Measurements from ENCODE around the gene TIMM50. TPM values are rescaled to one million over a fixed set of nuclear protein-coding genes. Genes with fewer than 3 reads are reported as not detected.
A peak's percentile ranks its signal among the peaks of the same experiment; 100 is the strongest.

Gene TIMM50
- total RNA-seq, 6 experiments from 2014 or later = 28.1 to 48.1 (median 31.3) TPM

DNA sequence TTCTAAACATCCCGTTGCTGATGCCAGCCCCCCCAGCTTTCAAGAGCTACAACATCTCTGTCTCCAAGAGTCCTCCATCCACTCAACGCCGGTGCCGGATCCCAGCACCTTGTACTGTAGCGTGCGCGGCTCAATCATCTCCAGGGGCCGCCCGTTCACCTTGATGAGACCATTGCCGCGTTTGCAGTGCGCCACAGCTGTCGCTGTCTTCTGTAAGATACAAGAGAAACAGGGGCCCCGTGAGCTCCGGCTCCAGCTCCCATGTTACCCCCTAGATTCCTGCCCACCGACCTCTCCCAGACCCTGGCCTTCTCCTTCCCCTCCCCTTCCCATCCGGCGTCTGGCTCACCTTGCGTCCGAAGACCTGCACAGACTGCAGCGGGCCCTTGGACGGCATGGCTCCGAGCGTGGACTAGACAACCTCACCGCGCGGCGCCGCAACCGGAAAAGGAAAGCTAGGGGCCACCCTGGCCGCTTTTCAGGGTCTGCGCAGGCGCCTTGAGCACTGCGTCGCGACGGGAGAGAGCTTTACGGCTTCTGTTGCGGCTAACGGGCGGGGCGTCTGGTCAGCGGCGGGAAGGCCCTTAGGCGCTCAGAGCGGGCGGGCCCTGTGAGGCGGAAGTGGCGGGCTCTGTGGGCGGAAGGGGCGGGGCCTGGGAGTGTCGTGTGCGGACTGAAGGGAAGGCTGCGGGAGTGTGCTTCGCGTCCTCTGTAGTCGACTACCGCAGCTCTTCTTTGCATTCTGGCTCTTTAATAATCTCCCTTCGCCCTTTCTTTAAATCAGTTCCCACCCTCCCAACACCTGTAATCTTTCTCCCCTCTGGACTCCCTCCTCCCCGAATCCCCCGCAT, 44.9 kb upstream of the TIMM50 start, which contains the start of gene RPS16:
RPS16 (minus strand) TSS at position 451 of the 851 bp plus-strand sequence; CDS start at position 397, 54 bp downstream.
- Histone ChIP-seq H3K4me1 (peaks cover 0 to 17% (median 4%) of the 10 kb centered on the region in 4 donors), H3K4me3 (peak within 1 kb of the TSS; percentile 92 to 98 (median 95)), H3K27ac (peak within 1 kb of the TSS; percentile 50 to 80 (median 53)), H3K9me3 (no peaks in the 10 kb centered on the region), H3K27me3 (no peaks in the 10 kb centered on the region), H3K36me3 (peaks cover 0 to 31% (median 19%) of the 10 kb centered on the region in 4 donors)
- under 1% methylated on average over 45 of the region's 61 CpGs for WGBS (ENCODE audit: insufficient coverage, low coverage, low lambda C conversion rate, missing lambda C conversion rate)
- intact Hi-C loops (cut with DNase I) = loop anchor here in 1 of 2 donors (10.0 kb wide), 1 partner anchor 99 kb away; the partner anchor contains the start of gene EID2B
- TF ChIP-seq, protein P1, sequence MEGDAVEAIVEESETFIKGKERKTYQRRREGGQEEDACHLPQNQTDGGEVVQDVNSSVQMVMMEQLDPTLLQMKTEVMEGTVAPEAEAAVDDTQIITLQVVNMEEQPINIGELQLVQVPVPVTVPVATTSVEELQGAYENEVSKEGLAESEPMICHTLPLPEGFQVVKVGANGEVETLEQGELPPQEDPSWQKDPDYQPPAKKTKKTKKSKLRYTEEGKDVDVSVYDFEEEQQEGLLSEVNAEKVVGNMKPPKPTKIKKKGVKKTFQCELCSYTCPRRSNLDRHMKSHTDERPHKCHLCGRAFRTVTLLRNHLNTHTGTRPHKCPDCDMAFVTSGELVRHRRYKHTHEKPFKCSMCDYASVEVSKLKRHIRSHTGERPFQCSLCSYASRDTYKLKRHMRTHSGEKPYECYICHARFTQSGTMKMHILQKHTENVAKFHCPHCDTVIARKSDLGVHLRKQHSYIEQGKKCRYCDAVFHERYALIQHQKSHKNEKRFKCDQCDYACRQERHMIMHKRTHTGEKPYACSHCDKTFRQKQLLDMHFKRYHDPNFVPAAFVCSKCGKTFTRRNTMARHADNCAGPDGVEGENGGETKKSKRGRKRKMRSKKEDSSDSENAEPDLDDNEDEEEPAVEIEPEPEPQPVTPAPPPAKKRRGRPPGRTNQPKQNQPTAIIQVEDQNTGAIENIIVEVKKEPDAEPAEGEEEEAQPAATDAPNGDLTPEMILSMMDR (IDR thresholded peaks at IDR 0.05) = no peak
- TF ChIP-seq POLR2A (IDR thresholded peaks at IDR 0.05) = peak; percentile 96
- peak; percentile 99 for DNase-seq
- peak; percentile 97 to 100 (median 98) for ATAC-seq

DNA sequence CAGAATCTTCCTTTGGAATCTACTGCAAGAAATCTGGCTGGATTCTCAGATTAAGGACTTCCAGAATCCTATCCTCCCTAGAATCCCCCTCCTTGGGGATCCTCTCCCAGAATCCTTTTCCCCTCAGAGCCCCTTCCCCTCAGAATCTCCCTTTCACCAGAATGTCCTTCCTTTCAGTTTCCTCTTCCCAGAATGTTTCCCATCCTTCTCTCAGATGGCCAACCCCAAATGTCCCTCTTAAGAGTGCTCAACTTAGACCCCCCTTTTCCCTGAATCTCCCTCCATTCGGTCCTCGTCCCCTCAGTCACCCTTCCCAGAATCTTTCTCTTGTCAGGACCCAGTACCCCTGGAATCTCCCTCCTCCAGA, 44.3 kb upstream of the TIMM50 start:
- Histone ChIP-seq H3K27ac (peak overlapping the region; percentile 36 to 53 (median 49)), H3K27me3 (no peaks in the 10 kb centered on the region), H3K4me1 (peaks cover 0 to 17% (median 4%) of the 10 kb centered on the region in 4 donors), H3K4me3 (peak overlapping the region; percentile 92 to 98 (median 95)), H3K9me3 (no peaks in the 10 kb centered on the region), H3K36me3 (peaks cover 0 to 31% (median 19%) of the 10 kb centered on the region in 4 donors)
- intact Hi-C loops (cut with DNase I) = loop anchor here in 1 of 2 donors (10.0 kb wide), 1 partner anchor 98 kb away; the partner anchor contains the start of gene EID2B
- ATAC-seq (no peak), DNase-seq (no peak)
- TF ChIP-seq, protein P1 (IDR thresholded peaks at IDR 0.05) = no peak
- TF ChIP-seq POLR2A (IDR thresholded peaks at IDR 0.05) = no peak
- WGBS (ENCODE audit: insufficient coverage, low coverage, low lambda C conversion rate, missing lambda C conversion rate) = 3% methylated on average over 2 of the region's 2 CpGs

DNA sequence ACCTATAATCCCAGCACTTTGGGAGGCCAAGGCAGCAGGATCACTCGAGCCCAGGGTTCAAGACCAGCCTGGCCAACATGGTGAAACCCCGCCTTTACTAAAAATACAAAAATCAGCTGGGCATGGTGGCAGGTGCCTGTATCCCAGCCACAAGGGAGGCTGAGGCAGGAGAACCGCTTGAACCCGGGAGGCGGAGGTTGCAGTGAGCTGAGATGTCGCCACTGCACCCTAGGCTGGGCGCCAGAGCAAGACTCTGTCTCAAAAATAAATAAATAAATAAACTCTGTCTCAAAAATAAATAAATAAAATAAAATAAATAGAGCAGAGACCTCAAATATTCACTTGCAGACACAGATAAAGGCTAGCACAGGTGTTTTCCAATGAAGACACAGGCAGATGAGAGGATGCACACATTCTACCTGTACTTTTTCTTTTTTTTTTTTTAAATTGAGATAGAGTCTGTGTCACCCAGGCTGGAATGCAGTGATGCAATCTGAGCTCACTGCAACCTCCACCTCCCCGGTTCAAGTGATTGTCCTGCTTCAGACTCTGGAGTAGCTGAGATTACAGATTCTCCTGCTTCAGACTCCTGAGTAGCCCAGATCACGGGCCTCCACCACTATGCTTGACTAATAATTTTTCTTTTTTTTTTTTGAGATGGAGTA, 42.2 kb upstream of the TIMM50 start:
- no peak for DNase-seq
- WGBS (ENCODE audit: insufficient coverage, low coverage, low lambda C conversion rate, missing lambda C conversion rate) = 60% methylated on average over 7 of the region's 9 CpGs
- TF ChIP-seq, protein P1 (IDR thresholded peaks at IDR 0.05) = no peak
- no peak for TF ChIP-seq POLR2A (IDR thresholded peaks at IDR 0.05)
- Histone ChIP-seq H3K27ac (no peak overlapping the region), H3K4me3 (no peak overlapping the region), H3K36me3 (peaks cover 0 to 14% (median 9%) of the 10 kb centered on the region in 4 donors), H3K4me1 (peaks cover 0 to 17% (median 4%) of the 10 kb centered on the region in 4 donors), H3K27me3 (no peaks in the 10 kb centered on the region), H3K9me3 (no peaks in the 10 kb centered on the region)
- ATAC-seq = no peak
- intact Hi-C loops (cut with DNase I) = loop anchor here in 1 of 2 donors (10.0 kb wide), 1 partner anchor 96 kb away; the partner anchor contains the start of gene EID2B

DNA sequence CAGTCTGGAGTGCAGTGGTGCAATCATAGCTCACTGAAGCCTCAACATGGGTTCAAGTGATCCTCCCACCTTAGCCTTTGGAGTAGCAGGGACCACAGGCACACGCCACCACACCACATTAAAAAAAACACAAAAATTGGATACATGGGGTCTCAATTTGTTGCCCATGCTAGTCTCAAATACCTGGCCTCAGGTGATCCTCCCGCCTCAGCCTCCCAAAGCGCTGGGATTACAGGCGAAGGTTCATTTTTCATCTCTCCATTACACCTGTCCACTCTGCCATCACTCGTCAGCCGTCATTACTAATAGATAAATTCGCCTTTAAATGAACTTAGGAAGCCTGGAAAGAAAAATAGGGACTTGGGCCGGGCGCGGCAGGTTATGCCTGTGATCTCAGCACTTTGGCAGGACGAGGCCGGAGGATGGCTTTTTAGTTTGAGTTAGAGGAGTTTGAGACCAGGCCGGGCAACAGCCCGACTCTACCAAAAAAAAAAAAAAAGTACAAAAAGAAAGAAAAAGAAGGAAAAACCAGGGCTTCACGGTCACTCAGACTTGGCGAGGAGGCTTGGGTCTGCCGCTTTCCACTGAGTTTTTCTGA, 35.9 kb upstream of the TIMM50 start:
- Histone ChIP-seq H3K27me3 (no peaks in the 10 kb centered on the region), H3K4me3 (peak overlapping the region; percentile 76 to 98 (median 82)), H3K36me3 (no peaks in the 10 kb centered on the region), H3K27ac (peak overlapping the region; percentile 72 to 86 (median 84)), H3K9me3 (no peaks in the 10 kb centered on the region), H3K4me1 (peaks cover 0 to 30% (median 14%) of the 10 kb centered on the region in 4 donors)
- TF ChIP-seq POLR2A (IDR thresholded peaks at IDR 0.05) = no peak
- TF ChIP-seq, protein P1 (IDR thresholded peaks at IDR 0.05) = no peak
- ATAC-seq (peak in 1 of 4 donors; percentile 1), DNase-seq (no peak)
- intact Hi-C loops (cut with DNase I) = no loop called here
- 3% methylated on average over 17 of the region's 17 CpGs for WGBS (ENCODE audit: insufficient coverage, low coverage, low lambda C conversion rate, missing lambda C conversion rate)
